Measurements from ENCODE around the gene XPNPEP2. TPM values are rescaled to one million over a fixed set of nuclear protein-coding genes. Genes with fewer than 3 reads are reported as not detected.

The XPNPEP2 gene
- total RNA-seq, 1 donor from 2014 or later = 4.0 TPM

GRCh38 chrX:129749069-129749468, 10.3 kb downstream of the XPNPEP2 start:
- no peaks in the 10 kb centered on the region for H3K36me3 Mint-ChIP-seq
- no peak for TF ChIP-seq CTCF (IDR thresholded peaks at IDR 0.05; ENCODE audit: unreplicated experiment)

GRCh38 chrX:129750971-129751370, 12.2 kb downstream of the XPNPEP2 start:
- H3K4me3 Mint-ChIP-seq = no peak overlapping the region
- no peak for DNase-seq (ENCODE audit: low spot score in 2 of 2, unreplicated experiment in 2 of 2)
- H3K4me1 Mint-ChIP-seq = peaks cover 2% of the 10 kb centered on the region
- H3K27me3 Mint-ChIP-seq (ENCODE audit: low read depth) = no peaks in the 10 kb centered on the region
- H3K36me3 Mint-ChIP-seq = no peaks in the 10 kb centered on the region
- H3K9me3 Mint-ChIP-seq = peaks cover 5% of the 10 kb centered on the region
- no peak for TF ChIP-seq CTCF (IDR thresholded peaks at IDR 0.05; ENCODE audit: unreplicated experiment)
- H3K27ac Mint-ChIP-seq = no peak overlapping the region

More at GRCh38 chrX:129749069-129749468, 10.3 kb downstream of the XPNPEP2 start:
- Mint-ChIP-seq H3K27me3 (ENCODE audit: low read depth) (no peaks in the 10 kb centered on the region), H3K4me3 (no peak overlapping the region), H3K9me3 (peaks cover 2% of the 10 kb centered on the region), H3K4me1 (no peaks in the 10 kb centered on the region), H3K27ac (no peak overlapping the region)
- no peak for DNase-seq (ENCODE audit: low spot score in 2 of 2, unreplicated experiment in 2 of 2)

- no peak for DNase-seq (ENCODE audit: low spot score in 2 of 2, unreplicated experiment in 2 of 2)
- no peaks in the 10 kb centered on the region for H3K36me3 Mint-ChIP-seq
These were observed 15.6 kb downstream of the XPNPEP2 start for GRCh38 chrX:129754056-129755024.

GRCh38 chrX:129755779-129756650, 17.2 kb downstream of the XPNPEP2 start:
- H3K4me3 Mint-ChIP-seq = no peak overlapping the region
- peaks cover 2% of the 10 kb centered on the region for H3K4me1 Mint-ChIP-seq
- DNase-seq (ENCODE audit: low spot score in 2 of 2, unreplicated experiment in 2 of 2) = no peak
- no peaks in the 10 kb centered on the region for H3K27me3 Mint-ChIP-seq (ENCODE audit: low read depth)
- no peak for TF ChIP-seq CTCF (IDR thresholded peaks at IDR 0.05; ENCODE audit: unreplicated experiment)
- peaks cover 5% of the 10 kb centered on the region for H3K9me3 Mint-ChIP-seq
- no peaks in the 10 kb centered on the region for H3K36me3 Mint-ChIP-seq
- no peak overlapping the region for H3K27ac Mint-ChIP-seq

More at GRCh38 chrX:129754056-129755024, 15.6 kb downstream of the XPNPEP2 start:
- Mint-ChIP-seq H3K4me3 (no peak overlapping the region), H3K4me1 (peaks cover 2% of the 10 kb centered on the region), H3K9me3 (peaks cover 5% of the 10 kb centered on the region), H3K27me3 (ENCODE audit: low read depth) (no peaks in the 10 kb centered on the region), H3K27ac (no peak overlapping the region)
- peak; percentile 17 for TF ChIP-seq CTCF (IDR thresholded peaks at IDR 0.05; ENCODE audit: unreplicated experiment)

GRCh38 chrX:129759576-129760061, 20.8 kb downstream of the XPNPEP2 start:
- Mint-ChIP-seq H3K27ac (no peak overlapping the region), H3K9me3 (peaks cover 10% of the 10 kb centered on the region), H3K36me3 (no peaks in the 10 kb centered on the region), H3K4me3 (no peak overlapping the region), H3K4me1 (no peaks in the 10 kb centered on the region), H3K27me3 (ENCODE audit: low read depth) (no peaks in the 10 kb centered on the region)
- TF ChIP-seq CTCF (IDR thresholded peaks at IDR 0.05; ENCODE audit: unreplicated experiment) = no peak
- no peak for DNase-seq (ENCODE audit: low spot score in 2 of 2, unreplicated experiment in 2 of 2)
